Activated T-helper 1 cell treated with anti-CD3 and anti-CD28 coated beads, Interleukin-2, amount 50 U/mL, for 16 hours (primary cell): ENCODE results near the gene GRID2IP.

Source experiments
- DNase-seq, 2 donors: peaks; one replicate each; pipeline ENCODE4 v3.0.0-alpha.2; 2020; ENCODE audit warnings: low read depth in 1 of 2, low spot score in 1 of 2

The GRID2IP gene

DNA sequence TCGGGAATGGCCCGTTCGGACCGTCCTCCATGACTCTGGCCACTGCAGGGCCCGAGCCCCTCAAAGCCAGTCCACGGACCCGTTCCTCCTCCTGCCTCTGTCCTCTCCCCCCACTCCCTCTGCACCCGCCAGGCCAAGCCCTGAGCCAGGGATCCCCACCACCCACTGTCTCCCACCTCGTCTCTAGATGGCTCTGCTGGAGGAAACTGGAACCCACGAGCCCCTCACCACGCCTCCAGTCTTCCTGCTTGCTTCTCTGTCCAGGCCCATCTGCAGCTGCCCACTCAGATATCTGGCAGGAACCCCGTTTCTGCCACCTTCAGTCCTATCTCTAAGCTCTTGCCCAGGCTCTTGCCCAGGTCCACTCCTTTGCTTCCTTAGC, 24.3 kb downstream of the GRID2IP start:
- no peak for DNase-seq

DNA sequence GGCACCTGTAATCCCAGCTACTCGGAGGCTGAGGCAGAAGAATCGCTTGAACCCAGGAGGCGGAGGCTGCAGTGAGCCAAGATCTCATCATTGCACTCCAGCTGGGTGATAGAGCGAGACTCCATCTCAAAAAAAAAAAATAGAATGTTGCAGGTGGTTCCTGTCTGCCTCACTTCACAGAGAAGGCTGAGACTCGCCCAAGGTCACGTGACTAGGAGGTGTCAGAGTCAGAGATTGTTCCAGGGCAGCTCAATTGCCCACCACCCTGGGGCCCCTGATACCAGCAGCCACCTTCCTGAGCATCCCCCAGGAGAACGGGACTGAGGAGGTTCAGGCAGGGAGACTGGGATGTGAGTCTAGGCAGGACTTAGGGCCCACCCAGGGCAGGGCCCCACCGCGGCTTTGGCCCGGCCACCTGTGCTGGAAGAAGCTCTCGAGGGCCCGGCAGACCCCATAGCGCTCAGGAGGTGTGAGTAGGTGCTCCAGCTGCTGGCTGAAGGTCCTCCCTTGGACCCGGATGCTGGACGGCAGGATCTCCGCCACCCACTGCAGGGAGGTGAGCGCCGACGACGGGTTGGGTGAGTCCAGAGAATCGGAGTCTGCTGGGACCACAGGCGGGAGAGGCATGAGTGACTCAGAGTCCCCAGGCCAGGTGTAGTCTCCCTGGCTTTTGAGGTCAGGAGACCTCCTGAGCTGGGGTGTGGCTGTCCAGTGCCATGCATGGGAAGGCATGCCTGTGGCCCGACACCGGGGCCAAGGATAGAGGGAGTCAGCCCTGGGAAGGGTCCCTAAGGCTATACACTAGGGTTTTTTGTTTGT, 30.9 kb downstream of the GRID2IP start:
- DNase-seq, result no peak

DNA sequence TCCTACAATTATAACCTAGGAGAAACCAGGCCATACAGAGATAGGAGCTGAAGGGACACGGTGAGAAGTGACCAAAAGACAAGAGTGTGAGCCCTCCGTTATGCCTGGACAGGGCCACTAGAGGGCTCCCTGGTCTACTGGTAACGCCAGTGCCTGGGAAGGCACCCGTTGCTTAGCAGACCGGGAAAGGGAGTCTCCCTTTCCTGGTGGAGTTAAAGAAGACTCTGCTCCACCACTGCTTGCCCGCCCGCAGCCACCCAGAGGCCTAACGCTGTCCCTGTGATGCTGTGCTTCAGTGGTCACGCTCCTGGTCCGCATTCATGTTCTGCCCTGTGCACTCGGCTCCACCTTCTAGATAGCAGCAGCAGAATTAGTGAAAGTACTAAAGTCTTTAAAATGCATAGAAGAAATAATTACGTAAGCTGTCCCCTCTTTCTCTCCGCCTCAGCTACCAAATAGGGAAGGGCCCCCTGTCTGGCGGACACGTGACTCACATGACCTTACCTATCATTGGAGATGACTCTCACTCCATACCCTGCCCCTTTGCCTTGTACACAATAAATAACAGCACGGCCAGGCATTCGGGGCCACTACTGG, 34.8 kb downstream of the GRID2IP start:
- peak; percentile 34 to 38 for DNase-seq

DNA sequence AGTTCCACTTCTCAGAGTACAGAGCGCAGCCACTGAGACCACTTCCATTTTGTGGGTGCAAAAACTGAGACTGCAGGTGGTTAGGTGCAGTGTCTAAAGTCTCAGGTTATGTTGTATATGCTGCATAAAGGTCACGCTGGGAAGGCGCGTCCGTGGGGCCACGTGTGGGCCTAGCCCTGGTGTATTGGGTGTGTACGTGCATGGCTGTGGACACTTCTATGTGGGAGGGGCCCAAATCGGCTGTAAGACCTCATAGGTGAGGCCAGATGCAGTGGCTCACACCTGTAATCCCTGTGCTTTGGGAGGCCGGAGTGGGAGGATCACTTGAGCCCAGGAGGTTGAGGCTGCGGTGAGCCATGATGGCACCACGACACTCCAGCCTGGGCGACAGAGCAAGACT, 37.7 kb downstream of the GRID2IP start:
- no peak for DNase-seq

DNA sequence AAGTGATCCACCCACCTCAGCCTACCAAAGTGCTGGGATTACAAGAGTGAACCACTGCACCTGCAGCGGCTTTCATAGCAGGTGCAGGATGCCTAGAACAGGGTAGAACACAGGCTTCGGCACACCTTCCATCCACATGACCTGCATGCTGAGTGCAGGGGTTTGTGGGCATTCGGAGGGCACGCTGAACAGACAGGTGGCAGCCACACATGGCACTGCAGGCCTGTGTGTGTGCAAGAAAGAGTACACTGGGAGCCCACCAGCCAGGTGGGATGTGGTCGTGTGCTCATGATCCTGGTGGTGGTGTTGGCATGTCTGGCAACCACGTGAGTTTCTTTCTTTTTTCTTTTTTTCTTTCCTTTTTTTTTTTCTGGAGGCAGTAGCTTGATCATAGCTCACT, 38.4 kb downstream of the GRID2IP start:
- DNase-seq, result no peak

DNA sequence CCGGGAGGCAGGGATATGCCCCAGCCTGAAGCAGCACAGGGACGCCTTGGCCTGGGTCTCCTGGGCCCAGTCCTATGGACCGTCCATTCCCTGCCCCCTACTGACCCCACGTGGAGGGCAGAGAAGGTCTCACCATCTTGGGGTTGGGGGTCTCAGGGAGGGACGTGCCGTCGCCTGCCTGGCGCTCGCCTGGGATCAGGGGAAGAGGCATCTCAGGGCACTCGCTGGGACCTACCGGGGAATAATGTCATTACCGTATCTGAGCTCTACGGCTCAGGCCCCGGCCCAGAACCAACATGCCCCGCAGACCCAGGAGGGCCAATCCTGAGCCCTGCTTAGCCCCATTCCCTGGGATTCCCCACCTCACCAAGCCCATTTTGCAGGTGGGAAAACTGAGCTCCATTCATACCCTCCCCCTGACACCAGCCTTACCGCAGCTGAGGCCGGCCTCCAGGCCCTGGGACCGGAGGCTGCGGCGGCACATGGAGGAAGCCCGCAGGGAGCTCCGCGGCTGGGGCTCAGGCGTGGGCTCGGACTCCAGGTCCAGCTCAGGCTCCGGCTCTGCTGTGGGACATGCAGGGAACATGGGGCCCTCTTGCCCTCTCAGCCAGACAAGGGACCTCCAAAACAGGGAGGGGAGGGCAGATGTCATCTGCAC, 40.7 kb downstream of the GRID2IP start:
- DNase-seq, result no peak

DNA sequence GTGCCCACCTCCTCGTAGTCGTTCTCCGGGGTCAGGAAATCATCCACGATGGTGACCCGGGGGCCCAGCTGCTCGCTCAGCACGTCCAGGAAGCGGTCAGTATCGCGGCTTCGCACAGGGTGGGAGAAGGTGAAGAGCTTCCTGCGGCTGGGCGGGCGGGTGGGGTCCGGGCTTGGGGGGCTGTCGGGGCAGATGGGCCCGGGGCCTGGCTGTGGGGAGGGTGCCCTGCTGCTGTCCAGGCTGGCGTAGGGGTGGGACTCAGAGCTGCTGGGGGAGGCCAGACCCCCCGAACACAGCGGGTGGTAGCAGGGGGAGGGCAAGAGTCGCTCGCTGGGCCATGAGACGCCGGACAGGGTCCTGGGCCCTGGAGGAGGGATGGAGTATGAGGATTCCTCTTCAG, 42.3 kb downstream of the GRID2IP start:
- no peak for DNase-seq

DNA sequence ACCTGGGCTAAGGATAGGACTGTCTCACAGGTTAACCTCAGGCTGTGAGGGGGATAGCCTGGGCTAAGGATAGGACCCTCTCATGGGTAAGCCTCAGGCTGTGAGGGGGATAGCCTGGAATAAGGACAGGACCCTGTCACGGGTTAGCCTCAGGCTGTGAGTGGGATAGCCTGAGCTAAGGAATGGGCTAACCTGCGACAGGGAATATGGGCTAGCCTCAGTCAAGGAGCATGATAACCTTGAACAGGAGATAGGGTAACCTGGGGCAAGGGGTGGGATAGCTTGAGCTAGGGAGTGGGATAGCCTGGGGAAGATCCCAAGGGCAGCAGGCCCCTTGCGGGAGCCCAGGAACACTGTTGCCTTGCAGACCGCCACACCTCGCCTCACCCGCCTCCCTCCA, 42.7 kb downstream of the GRID2IP start:
- DNase-seq, result no peak

DNA sequence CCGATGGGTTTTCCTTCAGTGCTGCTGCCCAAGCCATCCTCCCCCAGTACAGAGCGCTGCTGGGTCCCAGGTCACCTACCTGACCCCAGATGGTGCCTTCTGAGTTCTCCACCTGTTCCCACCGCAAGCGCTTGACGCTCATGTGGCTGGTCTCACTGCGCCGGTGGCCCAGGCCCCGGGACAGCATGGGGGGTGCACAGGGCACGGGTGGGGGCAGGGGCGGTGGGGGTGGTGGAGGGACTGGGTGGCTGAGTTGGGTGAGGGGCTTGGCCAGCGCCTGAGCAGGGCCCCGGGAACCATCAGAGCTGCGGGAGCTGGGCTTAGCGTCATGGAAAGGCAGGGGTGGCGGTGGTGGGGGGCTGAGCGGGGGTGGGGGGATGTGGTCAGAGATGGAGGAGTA, 43.4 kb downstream of the GRID2IP start:
- no peak for DNase-seq

DNA sequence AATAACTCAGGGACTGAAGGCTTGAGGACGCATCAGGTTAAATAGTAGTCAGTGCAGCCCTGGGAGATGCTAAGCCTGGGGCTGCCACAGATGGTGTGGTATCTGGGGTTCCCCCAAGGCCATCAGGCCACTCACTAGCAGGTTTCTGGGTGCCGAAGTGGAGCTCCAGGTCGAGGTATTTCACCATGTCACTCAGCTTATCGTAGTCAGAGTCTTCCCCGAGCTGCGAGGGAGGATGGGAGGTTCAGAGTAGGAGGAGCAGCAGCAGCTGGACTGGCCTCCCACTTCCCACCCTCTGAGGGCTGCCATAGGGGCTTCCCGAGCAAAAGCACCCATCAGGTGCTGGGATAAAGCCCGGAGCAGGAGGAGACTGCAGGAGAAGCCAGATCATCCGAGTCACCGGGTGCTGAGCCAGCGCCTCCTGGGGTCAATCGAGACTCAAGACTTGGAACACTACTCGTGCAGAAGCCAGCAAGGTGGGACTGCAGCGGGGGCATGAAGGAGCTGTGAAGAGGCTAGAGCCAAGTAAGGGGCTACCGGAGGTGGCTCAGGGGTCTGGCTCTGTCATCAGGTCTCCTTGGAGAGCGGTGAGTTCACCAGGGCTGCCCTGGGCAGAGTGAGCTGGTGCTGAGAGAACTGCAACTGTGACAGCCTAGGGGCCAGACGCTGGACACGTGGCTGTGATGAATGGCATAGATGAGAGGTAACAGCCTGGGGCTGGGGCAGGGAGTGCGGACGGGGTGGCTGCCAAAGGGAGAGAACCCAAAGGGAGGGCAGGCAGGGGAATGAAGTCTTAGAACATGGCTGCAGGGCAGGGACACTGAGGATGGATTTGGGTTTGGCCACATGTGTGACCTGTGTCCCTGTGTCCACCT, 45.3 kb downstream of the GRID2IP start:
- DNase-seq, result no peak

DNA sequence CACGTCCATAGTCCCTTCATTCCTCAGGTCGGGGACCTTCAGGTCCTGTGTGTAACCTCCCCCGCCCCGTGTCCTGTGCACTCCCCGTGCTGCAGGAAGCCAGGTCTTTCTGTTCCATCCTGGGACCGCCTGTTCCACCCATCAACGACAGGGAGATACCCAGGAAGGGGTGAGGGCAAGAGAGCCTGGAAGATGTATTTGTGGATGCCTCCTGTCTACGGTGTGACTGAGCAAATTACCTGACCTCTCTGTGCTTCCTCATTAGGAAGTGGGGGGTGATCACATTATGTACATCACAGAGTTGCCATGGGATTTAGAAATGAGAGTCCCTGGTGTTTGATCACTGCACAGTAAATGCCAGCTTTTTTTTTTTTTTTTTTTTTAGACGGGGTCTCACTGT, 46.3 kb downstream of the GRID2IP start:
- DNase-seq, result no peak

DNA sequence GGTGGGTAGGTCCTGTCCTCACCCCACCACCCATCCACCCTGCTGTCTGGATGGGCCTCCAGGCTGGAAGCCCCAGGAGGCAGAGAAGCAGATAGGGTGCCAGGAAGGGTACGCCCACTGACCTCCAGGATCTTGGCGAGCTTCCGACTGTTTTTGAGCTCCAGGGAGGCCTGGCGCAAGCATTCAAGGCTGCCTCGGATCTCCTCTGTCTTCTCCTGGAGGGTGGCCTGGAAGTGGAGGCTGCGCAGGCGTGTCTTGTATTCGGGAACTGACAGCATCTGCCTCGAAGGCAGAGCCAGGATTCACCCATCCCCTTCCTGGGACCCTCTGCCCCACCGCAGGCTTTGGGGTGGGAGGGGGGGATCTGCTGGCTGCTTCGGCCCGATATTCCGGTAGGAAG, 48.4 kb downstream of the GRID2IP start:
- DNase-seq, result no peak

DNA sequence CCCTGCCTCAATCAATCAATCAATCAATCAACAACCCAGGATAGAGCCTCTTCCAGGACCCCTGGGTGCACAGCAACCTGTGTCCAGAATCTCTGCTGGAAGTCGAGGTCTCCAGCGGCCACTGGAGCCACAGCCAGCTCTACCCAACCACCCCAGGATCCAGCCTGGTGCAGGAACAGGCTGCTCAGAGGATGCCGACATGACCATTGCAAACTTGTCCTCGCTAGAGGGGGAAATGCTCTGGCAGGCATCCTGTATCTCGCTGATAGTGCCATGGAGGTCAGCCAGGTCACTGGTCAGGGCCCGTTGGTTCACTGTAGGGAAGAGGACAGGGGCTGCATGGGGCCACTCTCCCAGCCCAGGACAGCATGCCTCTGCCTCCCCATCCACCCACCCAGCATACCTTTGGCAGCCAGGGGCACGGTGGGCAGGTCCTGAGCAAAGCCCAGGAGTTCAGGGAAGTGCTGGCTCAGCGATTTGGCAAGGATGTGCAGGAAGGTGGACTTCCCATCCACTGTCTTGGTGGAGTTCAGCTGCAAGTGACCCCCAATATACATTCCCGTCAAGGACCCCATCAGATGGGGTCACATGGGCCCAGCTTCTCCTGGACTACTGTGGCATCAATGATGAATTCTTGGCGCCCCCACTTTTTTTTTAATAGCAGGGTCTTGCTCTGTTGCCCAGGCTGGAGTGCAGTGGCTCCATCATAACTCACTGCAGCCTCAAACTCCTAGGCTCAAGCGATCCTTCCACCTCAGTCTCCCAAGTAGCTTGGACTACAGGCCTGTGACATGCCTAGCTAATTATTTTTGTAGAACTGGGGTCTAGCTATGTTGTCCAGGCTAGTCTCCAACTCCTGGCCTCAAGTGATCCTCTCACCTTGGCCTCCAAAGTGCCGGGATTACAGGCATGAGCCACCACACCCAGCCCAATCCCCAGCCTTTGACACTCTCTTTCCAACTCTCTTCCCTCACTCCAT, 49.4 kb downstream of the GRID2IP start:
- DNase-seq, result no peak

DNA sequence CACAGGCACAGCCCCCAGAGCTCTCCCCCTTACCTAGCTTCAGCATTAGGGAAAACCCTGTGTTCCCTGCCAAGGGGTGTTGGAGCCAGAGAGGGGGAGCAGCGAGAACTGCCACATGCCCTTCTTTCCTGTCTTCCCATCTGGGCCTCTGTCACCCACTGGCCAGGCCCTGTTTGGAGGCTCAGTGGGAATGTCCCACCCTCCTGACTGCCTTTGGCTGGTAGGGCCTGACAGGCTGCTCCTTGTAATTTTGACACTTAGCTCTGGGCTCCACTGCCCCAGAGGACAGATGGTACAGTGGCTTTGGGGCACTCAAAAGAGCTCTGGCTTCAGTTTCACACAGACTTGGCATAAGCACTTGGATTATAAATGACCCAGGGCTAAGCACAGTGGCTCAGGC, 50.6 kb downstream of the GRID2IP start:
- DNase-seq, result no peak

DNA sequence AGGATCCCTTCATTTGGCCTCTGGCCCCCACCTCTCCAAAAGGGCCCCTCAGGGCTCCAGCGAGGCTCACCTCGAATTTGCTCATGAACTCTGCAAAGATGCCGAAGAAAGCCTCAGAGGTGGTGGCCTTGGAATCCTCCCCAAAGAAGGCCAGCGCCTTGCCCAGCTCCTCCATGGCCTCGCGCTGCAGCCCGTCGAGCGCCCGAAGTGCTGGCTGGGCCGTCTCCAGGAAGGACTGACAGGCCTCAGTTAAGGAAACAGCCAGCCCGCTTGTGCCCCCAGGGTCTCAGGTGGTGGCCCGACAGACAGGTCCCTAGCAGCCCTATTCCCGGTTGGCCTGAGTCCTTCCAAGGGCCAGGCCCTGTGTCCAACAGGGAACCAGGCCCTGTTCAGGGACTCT, 53.3 kb downstream of the GRID2IP start:
- no peak for DNase-seq

DNA sequence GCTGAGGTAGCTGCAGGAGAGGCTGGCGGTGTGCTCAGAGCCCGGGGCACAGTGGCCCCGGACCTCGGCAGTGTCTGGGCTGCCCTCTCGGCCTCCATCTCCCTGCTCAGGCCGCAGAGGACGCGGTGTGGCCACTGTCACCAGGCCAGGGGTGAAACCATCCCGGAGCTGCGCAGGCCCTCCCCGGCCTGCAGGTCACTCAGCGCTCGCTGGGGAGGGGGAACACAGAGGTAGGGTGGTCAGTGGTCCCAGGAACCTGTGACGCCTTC, 53.7 kb downstream of the GRID2IP start:
- no peak for DNase-seq

DNA sequence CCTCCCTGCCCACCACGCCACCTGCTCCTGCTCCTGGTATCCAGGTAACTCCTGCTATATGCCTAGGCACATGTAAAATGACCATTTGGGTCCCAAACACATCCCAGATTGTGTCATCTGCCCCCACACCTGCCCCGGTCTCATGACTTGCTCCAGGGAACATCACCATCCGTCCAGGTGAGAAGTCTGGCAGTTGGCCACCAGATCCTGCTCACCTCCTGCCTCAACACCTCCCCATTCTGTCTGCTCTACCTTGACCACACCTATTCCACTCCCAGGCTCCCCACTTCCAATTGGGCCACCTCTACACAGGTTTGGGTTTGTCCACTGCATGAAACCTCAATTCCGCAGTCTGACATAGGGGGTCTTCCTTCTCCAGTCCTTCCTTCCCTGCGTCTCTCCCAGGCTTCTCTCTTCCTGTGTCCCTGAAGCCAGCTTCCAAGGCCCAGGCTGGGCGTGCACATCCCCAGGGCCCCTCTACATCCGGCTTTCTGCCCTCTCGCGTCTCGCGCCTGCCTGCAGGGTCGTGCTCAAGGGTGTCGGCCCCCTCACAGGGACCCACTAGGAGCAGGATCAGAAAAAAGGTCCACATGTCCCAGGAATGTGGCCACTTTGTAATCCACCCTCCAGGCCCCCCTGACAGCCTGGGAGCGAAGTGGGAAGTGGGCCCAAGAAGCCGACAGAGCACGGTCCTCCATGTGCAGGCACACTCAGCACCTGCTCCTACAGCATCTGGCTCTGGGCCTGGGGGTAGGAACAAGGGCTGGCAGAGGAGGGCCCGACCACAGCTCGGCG, 54.2 kb downstream of the GRID2IP start:
- no peak for DNase-seq

DNA sequence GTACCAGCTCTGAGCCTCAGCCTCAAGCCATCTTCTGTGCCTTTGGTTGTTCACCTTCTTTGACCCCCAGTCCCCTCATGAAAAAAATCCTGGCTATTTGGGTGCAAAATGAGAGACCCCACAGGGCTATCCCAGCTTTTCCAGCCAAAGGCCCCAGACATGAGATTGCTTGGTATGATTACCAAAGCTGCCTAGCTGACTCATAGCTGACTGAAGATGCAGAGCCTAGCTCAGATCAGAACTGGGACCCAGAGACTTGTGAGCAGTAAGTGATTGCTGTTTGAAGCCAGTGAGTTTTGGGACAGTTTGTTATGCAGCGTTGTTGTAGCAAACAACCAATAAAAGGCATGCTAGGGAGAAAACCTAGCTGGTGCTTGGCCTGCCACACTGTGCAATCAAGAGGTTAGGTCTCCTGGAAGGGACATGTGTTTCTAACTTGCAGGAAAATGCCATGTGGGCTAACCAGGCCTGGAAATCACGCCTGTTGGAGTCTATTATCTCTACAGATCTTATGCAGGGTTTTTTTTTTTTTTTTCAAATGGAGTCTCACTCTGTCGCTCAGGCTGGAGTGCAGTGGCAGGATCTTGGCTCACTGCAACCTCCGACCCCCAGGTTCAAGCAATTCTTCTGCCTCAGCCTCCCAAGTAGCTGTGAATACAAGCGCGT, 55.5 kb downstream of the GRID2IP start:
- no peak for DNase-seq

DNA sequence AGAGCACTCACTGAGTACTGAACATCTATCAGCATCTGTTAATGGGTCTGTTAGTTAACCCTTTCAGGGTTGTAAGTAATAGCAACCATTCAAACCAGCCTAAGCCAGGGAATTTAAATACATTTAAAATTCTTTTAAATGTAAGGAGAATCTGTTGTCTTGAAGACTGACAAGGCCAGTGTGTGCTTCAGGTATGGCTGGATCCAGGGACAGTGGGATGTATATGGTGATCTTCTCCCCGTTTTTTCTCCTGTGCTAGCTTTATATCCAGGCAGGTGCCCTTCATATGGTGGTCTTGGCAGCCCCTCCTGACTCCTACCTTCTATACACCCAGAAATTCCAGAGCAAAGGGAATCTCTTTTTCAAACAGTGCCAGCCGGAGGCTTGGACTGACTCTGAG, 56.9 kb downstream of the GRID2IP start:
- no peak for DNase-seq
